ENCODE data around the gene MIF. TPM values are rescaled to one million over a fixed set of nuclear protein-coding genes. Genes with fewer than 3 reads are reported as not detected.
A peak's percentile ranks its signal among the peaks of the same experiment; 100 is the strongest.

MIF gene
- total RNA-seq, 1 experiment from 2014 or later, result 1,068 TPM

DNA sequence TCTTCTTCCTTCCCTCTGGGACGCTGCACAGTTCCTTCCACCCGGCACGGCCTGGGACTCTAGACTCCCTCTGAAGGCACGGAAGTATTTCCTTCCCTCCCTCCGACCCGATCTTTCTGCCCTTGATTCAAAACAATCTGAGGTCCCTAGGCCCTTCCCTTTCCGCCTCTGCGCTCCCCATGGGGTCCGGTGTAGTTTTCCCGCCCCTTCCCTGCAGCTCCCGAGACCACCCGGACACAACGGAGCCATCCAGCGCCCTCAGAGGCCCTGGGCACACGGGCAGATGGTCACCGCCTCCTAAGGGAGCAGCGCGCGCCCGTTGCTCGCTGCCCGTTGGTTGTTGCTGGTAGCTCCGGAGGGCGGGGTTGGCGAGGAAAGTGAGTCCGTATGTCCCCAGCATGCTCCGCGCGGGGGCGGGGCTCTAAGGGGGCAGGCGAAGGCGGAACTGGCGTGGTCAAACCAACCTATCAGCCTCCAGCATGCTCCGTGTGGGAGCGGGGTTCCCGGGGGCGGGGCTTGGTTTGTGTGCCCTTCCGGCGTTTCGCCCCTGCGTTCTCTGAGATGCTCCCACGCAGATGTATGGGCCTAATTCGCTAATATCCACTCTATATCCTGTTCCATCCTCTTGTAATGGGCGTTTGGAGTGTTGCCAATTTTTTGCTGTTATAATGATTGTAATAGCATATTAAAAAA is 19.6 kb downstream of the MIF start:
- Histone ChIP-seq H3K9me3 (ENCODE audit: control insufficient read depth, low read depth, low read length) (no peaks in the 10 kb centered on the region), H2AFZ (ENCODE audit: low read length) (no peak overlapping the region), H3K23ac (ENCODE audit: insufficient read length, low read depth, low read length) (no peak overlapping the region), H3K4me2 (ENCODE audit: insufficient read depth, insufficient read length, low read length) (peak overlapping the region; percentile 84), H2AK5ac (ENCODE audit: insufficient read length, low read length) (no peak overlapping the region), H4K91ac (ENCODE audit: insufficient read length, low read depth, low read length) (no peak overlapping the region), H2BK20ac (ENCODE audit: low read depth, low read length, poor library complexity, severe bottlenecking) (no peak overlapping the region), H3K9ac (ENCODE audit: extremely low read depth, insufficient read length, low read length) (peak overlapping the region; percentile 72), H3K27me3 (ENCODE audit: insufficient read depth, low read length) (no peaks in the 10 kb centered on the region), H3T11ph (ENCODE audit: low read length) (no peak overlapping the region), H4K20me1 (ENCODE audit: control insufficient read depth, insufficient read depth, insufficient read length) (no peaks in the 10 kb centered on the region), H4K5ac (ENCODE audit: insufficient read length, low read depth, low read length) (no peak overlapping the region), H2BK120ac (ENCODE audit: low read depth, low read length, poor library complexity, severe bottlenecking) (no peak overlapping the region), H2BK12ac (ENCODE audit: insufficient read length, low read depth, low read length) (no peak overlapping the region), H3K14ac (ENCODE audit: insufficient read depth, low read length) (peak overlapping the region; percentile 55), H3K79me1 (ENCODE audit: insufficient read depth, low read depth, low read length, poor library complexity, severe bottlenecking) (no peaks in the 10 kb centered on the region), H4K8ac (replicated peaks; ENCODE audit: insufficient read length, low read depth, low read length) (no peak overlapping the region), H3K79me2 (ENCODE audit: insufficient read depth, low read length) (no peaks in the 10 kb centered on the region), H3K23me2 (ENCODE audit: insufficient read length, low read depth, low read length, poor library complexity, severe bottlenecking) (peaks cover 7% of the 10 kb centered on the region), H2BK5ac (ENCODE audit: insufficient read length, low read length) (no peak overlapping the region), H3K27ac (ENCODE audit: insufficient read length, low read depth, low read length) (peak overlapping the region; percentile 77), H3K4me1 (ENCODE audit: insufficient read depth, low read length) (0 out of 2 replicates have a peak, but pooled peaks cover 3% of the 10 kb centered on the region), H3K4ac (ENCODE audit: low read depth, low read length) (no peak overlapping the region), H3K56ac (ENCODE audit: insufficient read length, low read depth, low read length) (no peak overlapping the region), H3K18ac (ENCODE audit: insufficient read length, low read depth, low read length) (peak overlapping the region; percentile 28), H2BK15ac (ENCODE audit: low read depth, low read length) (no peak overlapping the region)
- no CpG with 5 or more reads among the region's 44 CpGs for WGBS (ENCODE audit: extremely low coverage, insufficient read length, low lambda C conversion rate)
- peak; percentile 100 for DNase-seq
- Mint-ChIP-seq H3K9me3 (peaks cover 5 to 16% of the 10 kb centered on the region in 2 experiments; a peak in 3 of 5 replicates), H3K27me3 (ENCODE audit: low read depth) (no peaks in the 10 kb centered on the region), H3K4me1 (peaks cover 26 to 31% of the 10 kb centered on the region in 2 experiments), H3K36me3 (ENCODE audit: insufficient read depth in 1 of 3, low read depth in 3 of 3) (peaks cover 2 to 22% (median 16%) of the 10 kb centered on the region in 3 experiments), H3K4me3 (peak overlapping the region; percentile 79 to 89), H3K27ac (peak overlapping the region; percentile 98 to 99 (median 99))
- TF ChIP-seq, protein P1, sequence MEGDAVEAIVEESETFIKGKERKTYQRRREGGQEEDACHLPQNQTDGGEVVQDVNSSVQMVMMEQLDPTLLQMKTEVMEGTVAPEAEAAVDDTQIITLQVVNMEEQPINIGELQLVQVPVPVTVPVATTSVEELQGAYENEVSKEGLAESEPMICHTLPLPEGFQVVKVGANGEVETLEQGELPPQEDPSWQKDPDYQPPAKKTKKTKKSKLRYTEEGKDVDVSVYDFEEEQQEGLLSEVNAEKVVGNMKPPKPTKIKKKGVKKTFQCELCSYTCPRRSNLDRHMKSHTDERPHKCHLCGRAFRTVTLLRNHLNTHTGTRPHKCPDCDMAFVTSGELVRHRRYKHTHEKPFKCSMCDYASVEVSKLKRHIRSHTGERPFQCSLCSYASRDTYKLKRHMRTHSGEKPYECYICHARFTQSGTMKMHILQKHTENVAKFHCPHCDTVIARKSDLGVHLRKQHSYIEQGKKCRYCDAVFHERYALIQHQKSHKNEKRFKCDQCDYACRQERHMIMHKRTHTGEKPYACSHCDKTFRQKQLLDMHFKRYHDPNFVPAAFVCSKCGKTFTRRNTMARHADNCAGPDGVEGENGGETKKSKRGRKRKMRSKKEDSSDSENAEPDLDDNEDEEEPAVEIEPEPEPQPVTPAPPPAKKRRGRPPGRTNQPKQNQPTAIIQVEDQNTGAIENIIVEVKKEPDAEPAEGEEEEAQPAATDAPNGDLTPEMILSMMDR (conservative IDR thresholded peaks at IDR 0.05), result no peak
